GOT3 (cell line): ENCODE measurements around the gene ST6GALNAC1.

ENCODE experiments used
- DNase-seq: peaks from one replicate; lab custom pipeline; 2025; ENCODE audit warnings: mixed read lengths; lab: John Stamatoyannopoulos, UW

Gene ST6GALNAC1

GRCh38 chr17:76577876-76578275 is 65.7 kb downstream of the ST6GALNAC1 start:
- DNase-seq: no peak

GRCh38 chr17:76576189-76576588 is 67.4 kb downstream of the ST6GALNAC1 start:
- no peak for DNase-seq

GRCh38 chr17:76575570-76575969 is 68.0 kb downstream of the ST6GALNAC1 start:
- DNase-seq: no peak
